K562 (cell line): Measurements from ENCODE around the gene NLRP4. TPM values are rescaled to one million over a fixed set of nuclear protein-coding genes. Genes with fewer than 3 reads are reported as not detected.

Experiments used
- CHD7 ChIP-seq: fragments of 200-600 bp; sonication (generic); IDR thresholded peaks from one replicate; pipeline ENCODE4 v1.6.1; 2012; ENCODE audit warnings: mild to moderate bottlenecking, low read depth, low read length, inconsistent platforms
- HNRNPL ChIP-seq: fragments of 200-400 bp; formaldehyde crosslinking; IDR thresholded peaks from 2 replicates; pipeline ENCODE4 v1.6.1; 2017; ENCODE audit warnings: low read depth, mild to moderate bottlenecking, low read length
- ILF3 ChIP-seq: fragments of 450-650 bp; IDR thresholded peaks from 2 replicates; pipeline ENCODE4 v1.6.1; 2018; ENCODE audit warnings: antibody characterized with exemption, mild to moderate bottlenecking, moderate library complexity, borderline replicate concordance
- SMARCC2 ChIP-seq: fragments of 450-650 bp; IDR thresholded peaks from 2 replicates; pipeline ENCODE4 v1.6.1; 2017; ENCODE audit warnings: antibody characterized with exemption, moderate library complexity, mild to moderate bottlenecking, low read depth
- ZFP91 ChIP-seq: sonication (generic); formaldehyde crosslinking; IDR thresholded peaks from 2 replicates; pipeline ENCODE4 v1.8.0; 2022; ENCODE audit warnings: mild to moderate bottlenecking, missing genetic modification reagents
- ZNF165 ChIP-seq: fragments of 250-450 bp; sonication (Bioruptor Pico); IDR thresholded peaks from 2 replicates; pipeline ENCODE4 v1.4.0; 2020; ENCODE audit warnings: borderline replicate concordance
- ZZZ3 ChIP-seq: fragments of 450-650 bp; IDR thresholded peaks from 2 replicates; pipeline ENCODE4 v1.6.1; 2016; ENCODE audit warnings: antibody characterized with exemption, mild to moderate bottlenecking, moderate library complexity
- polyA plus RNA-seq, 8 experiments: library from polyadenylated mRNA; depleted of rRNA in 4 of 8; stranded (reverse) in 5 of 8; unstranded in 3 of 8; fragments of >200 nt; fragmentation: Nextera tagmentation in 2 of 8; fragmentation: Illumina TruSeq in 1 of 8; extraction: Ambion mirVana in 2 of 8; extraction: Trizol in 1 of 8; gene quantifications; 2 replicates each; pipeline versions ENCODE4 v1.2.1 to v1.2.3, GENCODE V29; 2011 to 2014; ENCODE audit warnings: inconsistent platforms in 1 of 8, missing spikeins in 1 of 8
- total RNA-seq, 7 experiments: library from RNA; depleted of rRNA in 6 of 7; stranded (reverse); fragments of >200 nt in 6 of 7; fragmentation: Illumina TruSeq in 2 of 7; extraction: Trizol in 2 of 7; gene quantifications; 2 replicates each; pipeline versions ENCODE4 v1.2.1 to v1.2.3, GENCODE V29; 2011 to 2021; ENCODE audit warnings: low replicate concordance in 1 of 7

NLRP4 gene
- total and polyA plus RNA-seq, 9 of the 15 experiments (the other 6 are each of a cell fraction or from before 2014, with no cell fraction given), result 0.03 to 0.14 (median 0.05) TPM; not detected in 3

- TF ChIP-seq CHD7 (no peak), ILF3 (no peak), SMARCC2 (no peak), HNRNPL (no peak), ZFP91 (CRISPR knock-in tag) (no peak), ZNF165 (CRISPR knock-in tag) (no peak), ZZZ3 (no peak)
These were observed 22.4 kb upstream of the NLRP4 start (continued) for GRCh38 chr19:55813906-55814305.
